Measurements from ENCODE around the gene SPEG. TPM values are rescaled to one million over a fixed set of nuclear protein-coding genes. Genes with fewer than 3 reads are reported as not detected.
"Not testable (repeated sequence)": the region's sequence is repeated elsewhere in the genome, so short reads cannot be mapped to it uniquely, and the experiment has no call there.

The SPEG gene
- total RNA-seq, 2 experiments from 2014 or later: 2.1 to 2.3 TPM

GRCh38 chr2:219387306-219388120 lies 47.1 kb upstream of the SPEG start, which contains the start of gene DNPEP:
Gene DNPEP, minus strand, starts transcription at chr2:219387912. Its CDS starts 118 bp downstream, at chr2:219387794.
- POLR2A ChIA-PET: interaction anchor here (0.6 to 1.5 kb wide), 9 partner anchors 9 to 266 kb away, joined by 3 to 11 read pairs (median 4); partner anchors contain the start of genes ABCB6, CNPPD1 and TUBA4A
- CTCF ChIA-PET: interaction anchor here (0.8 to 7.9 kb wide), 11 partner anchors 15 to 511 kb away, joined by 3 to 84 read pairs (median 6); partner anchors contain the start of genes DNAJB2 and GMPPA
- peak within 1 kb of the TSS; percentile 98 for H3K4me3 Mint-ChIP-seq
- H3K9me3 Mint-ChIP-seq: peaks cover 2% of the 10 kb centered on the region
- no peaks in the 10 kb centered on the region for H3K27me3 Mint-ChIP-seq
- intact Hi-C loops (cut with micrococcal nuclease): no loop called here
- DNase-seq (peak; percentile 85), ATAC-seq (peak; percentile 34)
- peaks cover 32% of the 10 kb centered on the region for H3K36me3 Mint-ChIP-seq (ENCODE audit: low read depth)
- TF ChIP-seq CTCF (IDR thresholded peaks at IDR 0.05): no peak
- H3K27ac Mint-ChIP-seq: peak within 1 kb of the TSS; percentile 97
- peaks cover 21% of the 10 kb centered on the region for H3K4me1 Mint-ChIP-seq (ENCODE audit: low read depth)

- POLR2A ChIA-PET: interaction anchor here (0.6 to 1.5 kb wide), 12 partner anchors 9 to 677 kb away, joined by 3 to 11 read pairs (median 4); partner anchors contain the start of genes ABCB6, CNPPD1 and TUBA4A
- intact Hi-C loops (cut with micrococcal nuclease): no loop called here
- ATAC-seq (peak; percentile 81), DNase-seq (peak; percentile 99)
- Mint-ChIP-seq H3K4me1 (ENCODE audit: low read depth) (peaks cover 21% of the 10 kb centered on the region), H3K27me3 (no peaks in the 10 kb centered on the region), H3K4me3 (peak overlapping the region; percentile 72), H3K36me3 (ENCODE audit: low read depth) (peaks cover 31% of the 10 kb centered on the region), H3K27ac (peak overlapping the region; percentile 85), H3K9me3 (peaks cover 2% of the 10 kb centered on the region)
- peak; percentile 58 for TF ChIP-seq CTCF (IDR thresholded peaks at IDR 0.05)
- CTCF ChIA-PET: interaction anchor here (0.6 to 7.9 kb wide), 26 partner anchors 9 to 512 kb away, joined by 3 to 84 read pairs (median 4); partner anchors contain the start of genes CHPF, DNAJB2, GMPPA and SPEG
Measured at GRCh38 chr2:219388121-219388906, 46.3 kb upstream of the SPEG start.

GRCh38 chr2:219388907-219389156 lies 45.8 kb upstream of the SPEG start:
- Mint-ChIP-seq H3K27ac (peak overlapping the region; percentile 85), H3K36me3 (ENCODE audit: low read depth) (peaks cover 26% of the 10 kb centered on the region), H3K27me3 (no peaks in the 10 kb centered on the region), H3K9me3 (peaks cover 2% of the 10 kb centered on the region), H3K4me1 (ENCODE audit: low read depth) (peaks cover 21% of the 10 kb centered on the region), H3K4me3 (peak overlapping the region; percentile 72)
- no peak for TF ChIP-seq CTCF (IDR thresholded peaks at IDR 0.05)
- intact Hi-C loops (cut with micrococcal nuclease): no loop called here
- CTCF ChIA-PET: interaction anchor here (0.6 to 7.9 kb wide), 23 partner anchors 9 to 285 kb away, joined by 3 to 84 read pairs (median 4); partner anchors contain the start of genes CHPF, DNAJB2, GMPPA and SPEG
- POLR2A ChIA-PET: interaction anchor here (0.7 to 1.4 kb wide), 4 partner anchors 9 to 677 kb away, joined by 3 to 4 read pairs (median 4); no protein-coding TSS in a partner anchor
- ATAC-seq: no peak
- DNase-seq: no peak

- Mint-ChIP-seq H3K36me3 (ENCODE audit: low read depth) (no peaks in the 10 kb centered on the region), H3K4me3 (no peak overlapping the region), H3K27ac (no peak overlapping the region), H3K9me3 (peaks cover 2% of the 10 kb centered on the region), H3K4me1 (ENCODE audit: low read depth) (peaks cover 17% of the 10 kb centered on the region), H3K27me3 (no peaks in the 10 kb centered on the region)
- intact Hi-C loops (cut with micrococcal nuclease): no loop called here
- POLR2A ChIA-PET: interaction anchor here (0.6 kb wide), 1 partner anchor 94 kb away, joined by 3 read pairs; no protein-coding TSS in a partner anchor
- DNase-seq (no peak), ATAC-seq (no peak)
- TF ChIP-seq CTCF (IDR thresholded peaks at IDR 0.05): no peak
- CTCF ChIA-PET: interaction anchor here (1.6 to 7.9 kb wide), 3 partner anchors 10 to 137 kb away, joined by 7 to 84 read pairs (median 8); no protein-coding TSS in a partner anchor
Measured at GRCh38 chr2:219392754-219393153, 41.9 kb upstream of the SPEG start.

GRCh38 chr2:219395056-219395455 lies 39.6 kb upstream of the SPEG start:
- H3K9me3 Mint-ChIP-seq; intact Hi-C loops (cut with micrococcal nuclease); H3K36me3 Mint-ChIP-seq (ENCODE audit: low read depth); H3K4me3 Mint-ChIP-seq; ATAC-seq; H3K27ac Mint-ChIP-seq; H3K4me1 Mint-ChIP-seq (ENCODE audit: low read depth); H3K27me3 Mint-ChIP-seq; DNase-seq: not testable (repeated sequence)
- CTCF ChIA-PET: interaction anchor here (1.4 kb wide), 1 partner anchor 100 kb away, joined by 3 read pairs; a partner anchor contains a TSS
- POLR2A ChIA-PET: interaction anchor here (0.6 kb wide), 1 partner anchor 277 kb away, joined by 3 read pairs; no protein-coding TSS in a partner anchor

All from activated CD8-positive, alpha-beta T cell treated with anti-CD3 and anti-CD28 coated beads for 36 hours (primary cell).